GM18507 (cell line): ENCODE data around the gene WDR86.

Source experiments
- DNase-seq: peaks from one replicate; pipeline ENCODE4 v3.0.0; 2011; ENCODE audit warnings: low read depth; ENCODE audit not compliant: insufficient read length; ENCODE audit errors: extremely low spot score
- FAIRE-seq: peaks from 2 replicates; lab custom pipeline; 2011; peaks lifted over from hg19 to GRCh38; lab: Jason Lieb, UNC

Gene WDR86

DNA sequence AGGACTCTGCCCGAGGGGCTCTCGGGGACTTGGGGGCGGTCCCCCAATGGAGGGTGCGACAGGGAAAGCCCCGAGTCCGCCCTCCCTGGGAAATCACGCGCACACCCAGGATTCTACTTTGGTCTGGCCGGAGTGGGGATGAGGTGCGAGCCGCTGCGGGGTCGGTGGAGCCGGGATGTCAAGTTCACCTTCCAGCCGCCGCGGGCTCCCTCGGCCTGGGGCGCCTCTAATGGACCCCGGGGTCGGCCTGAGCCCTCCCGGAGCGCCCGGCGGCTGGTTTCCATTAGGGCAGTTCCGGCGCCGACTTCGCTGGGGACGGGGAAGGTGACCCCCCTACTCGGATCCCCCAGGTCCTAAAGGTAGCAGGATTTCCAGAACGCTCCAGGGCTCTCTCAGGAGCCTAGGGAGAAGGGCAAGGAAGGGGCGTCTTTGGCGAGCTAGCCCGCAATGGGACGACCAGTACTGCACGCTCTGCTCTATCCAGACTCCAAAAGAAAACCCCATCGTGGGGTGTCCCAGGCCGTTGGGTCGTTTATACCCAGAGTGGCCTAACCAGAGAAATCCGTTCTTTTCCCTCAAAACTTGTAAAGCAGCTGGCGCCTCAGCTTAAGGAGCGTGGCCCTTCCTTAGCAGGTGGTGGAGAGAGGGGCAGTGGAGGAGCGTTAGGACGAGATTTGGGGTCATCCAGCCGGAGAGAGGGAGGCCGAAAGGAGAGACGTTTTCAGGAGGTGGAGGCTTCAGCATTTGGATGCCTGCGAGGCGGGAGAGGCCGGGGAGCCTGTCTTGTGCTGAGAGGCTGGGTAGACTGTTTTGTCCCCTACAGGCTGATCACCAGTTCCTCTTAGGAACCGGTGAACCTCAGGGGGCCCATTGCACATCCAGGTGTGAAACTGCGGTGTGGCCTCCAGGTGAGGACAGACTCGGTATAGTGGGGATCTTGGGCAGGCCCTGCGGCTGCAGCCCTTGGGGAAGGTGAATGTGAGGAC, 860 bp upstream of the WDR86 start:
- DNase-seq (no peak), FAIRE-seq (no peak)

DNA sequence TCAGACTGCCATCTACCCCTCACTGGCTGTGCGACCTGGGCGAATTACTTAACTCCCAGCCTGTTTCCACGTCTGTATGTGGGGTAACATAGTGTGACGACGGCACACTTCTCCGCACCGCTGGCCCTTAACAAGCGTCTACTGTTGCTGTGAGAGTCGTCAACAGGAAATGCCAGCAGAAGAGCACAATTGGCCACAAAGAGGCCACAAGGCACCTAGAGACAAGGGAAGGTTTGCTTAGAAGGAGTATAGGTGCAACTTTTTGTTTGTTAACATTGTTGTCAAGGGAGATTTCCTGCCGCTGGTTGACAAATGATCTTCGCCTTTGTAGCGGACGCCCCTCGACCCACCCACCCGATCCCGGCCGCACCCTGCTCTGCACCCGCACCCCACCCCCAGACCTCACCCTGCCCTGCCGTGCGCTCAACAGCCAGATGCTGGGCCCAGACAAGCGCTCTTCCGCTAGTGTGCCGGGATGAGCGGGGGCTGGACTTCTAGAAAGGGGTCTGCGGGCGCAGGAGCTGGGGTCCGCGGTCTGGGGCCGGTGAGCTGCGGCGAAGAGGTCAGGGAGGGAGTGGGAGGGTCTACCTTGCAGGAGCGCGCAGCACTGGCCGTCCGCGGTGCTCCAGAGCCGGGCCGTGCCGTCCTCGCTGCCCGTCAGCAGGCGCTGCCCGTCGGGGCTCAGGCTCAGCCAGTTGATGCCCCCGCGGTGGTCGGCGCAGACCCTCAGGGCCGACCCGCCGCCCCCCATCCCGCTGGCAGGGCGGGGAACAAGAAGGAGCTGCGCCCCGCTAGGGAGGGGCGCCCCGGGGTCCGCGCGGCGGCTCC, 785 bp downstream of the WDR86 start:
- DNase-seq (no peak), FAIRE-seq (no peak)

DNA sequence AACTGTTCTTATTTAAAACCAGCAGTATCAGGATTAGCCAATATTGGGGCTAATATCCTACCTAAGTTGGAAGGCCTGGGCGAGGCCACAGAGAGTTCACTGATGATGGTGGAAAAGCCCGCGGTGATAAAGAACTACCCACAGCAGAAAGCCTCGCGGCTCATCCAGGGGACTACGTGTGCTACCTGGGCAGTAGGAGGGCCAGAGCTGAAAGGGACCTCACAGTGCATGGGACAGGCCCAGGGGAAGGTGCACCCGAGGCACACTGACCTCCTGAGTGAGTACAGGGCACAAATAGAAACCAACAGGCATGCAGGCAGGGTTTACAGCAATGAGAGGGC, 1.4 kb downstream of the WDR86 start:
- FAIRE-seq: no peak
- no peak for DNase-seq

DNA sequence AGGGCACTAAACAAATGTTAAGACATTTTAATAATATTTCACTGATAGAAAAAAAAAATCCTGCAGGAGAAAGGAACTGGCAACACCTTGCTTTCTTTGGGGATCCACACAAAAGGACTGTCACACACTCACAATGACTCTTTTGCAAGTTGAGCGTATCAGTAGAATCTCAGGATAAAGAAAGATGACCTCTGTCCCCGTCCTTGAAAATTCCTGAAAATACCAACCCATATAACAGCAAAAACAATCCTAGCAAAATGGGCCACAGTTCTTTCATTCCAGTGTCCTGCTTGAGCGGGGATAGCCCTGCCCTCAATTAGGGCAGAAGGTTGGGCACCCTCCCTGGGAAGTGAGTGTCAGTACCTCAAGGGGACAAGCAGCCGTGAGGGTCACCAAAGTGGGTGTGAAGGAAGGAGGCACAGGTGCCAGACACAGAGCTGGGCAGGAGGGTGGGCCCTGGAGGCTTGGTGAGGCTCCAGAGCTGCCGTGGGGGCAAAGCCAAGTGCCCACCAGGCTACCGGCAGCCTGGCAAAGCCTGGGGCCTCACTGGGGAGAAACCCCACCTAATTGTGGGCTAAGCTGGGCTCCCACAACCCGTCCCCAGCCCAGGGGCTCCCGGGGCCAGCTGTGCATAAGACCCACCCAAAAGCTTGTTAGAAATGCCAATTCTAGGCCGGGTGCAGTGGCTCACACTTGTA, 2.8 kb downstream of the WDR86 start:
- FAIRE-seq (no peak), DNase-seq (no peak)

DNA sequence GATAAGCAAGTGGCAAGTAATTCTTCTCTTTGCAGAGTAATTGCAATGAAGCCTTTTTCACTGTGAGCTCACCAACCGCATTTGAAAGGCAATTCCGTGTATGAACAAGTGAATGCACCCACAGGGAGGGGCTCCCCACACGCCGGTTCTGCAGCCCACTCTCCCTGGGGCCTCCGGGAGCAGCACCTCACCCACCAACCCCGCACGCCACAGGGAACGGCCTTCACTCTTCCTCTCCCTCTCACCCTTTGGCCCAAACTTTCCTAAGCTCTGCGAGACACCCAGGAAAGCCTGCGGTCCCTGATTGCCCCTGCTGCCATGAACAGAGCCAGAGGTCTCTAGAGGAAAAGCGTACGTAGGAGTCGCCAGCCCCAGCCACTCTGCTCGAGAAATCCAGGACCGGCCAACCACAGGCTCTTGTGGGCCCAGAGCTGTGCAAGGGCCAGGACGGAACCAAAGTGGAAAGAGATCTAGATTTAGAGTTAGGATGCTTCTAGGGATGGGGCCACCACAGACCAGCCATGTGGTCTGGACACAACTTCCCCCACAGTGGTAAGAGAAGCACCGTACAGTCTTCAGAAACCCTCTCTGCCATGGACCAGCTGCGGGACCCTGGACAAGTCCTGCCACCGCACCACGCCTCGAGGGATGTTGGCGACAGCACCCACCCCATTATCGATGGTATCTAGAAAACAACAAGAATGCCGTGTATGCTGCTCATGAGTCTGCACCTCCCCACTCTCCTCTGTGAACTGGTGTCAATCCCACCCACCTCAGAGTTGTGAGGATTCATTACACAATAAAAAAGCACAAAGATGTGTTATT, 3.6 kb downstream of the WDR86 start:
- FAIRE-seq: no peak

DNA sequence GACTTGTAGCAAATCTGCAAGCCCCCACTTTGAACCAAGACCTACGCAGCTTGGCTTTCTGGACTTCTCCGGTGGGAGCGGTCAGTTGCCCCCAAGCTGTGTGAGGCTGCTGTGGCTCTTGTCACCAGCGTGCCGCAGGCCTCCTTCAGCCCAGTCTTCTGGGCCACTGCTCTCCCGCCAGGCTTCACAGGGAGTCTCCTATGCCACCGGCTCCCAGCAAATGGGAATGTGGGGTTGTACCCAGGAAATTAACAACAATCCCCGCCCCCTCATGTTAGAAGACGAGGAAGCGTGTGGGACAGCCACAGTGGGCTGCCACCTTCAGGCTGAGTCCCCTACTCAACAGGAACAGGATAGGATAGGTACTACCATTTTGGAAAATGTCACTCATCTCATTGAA, 4.2 kb downstream of the WDR86 start:
- FAIRE-seq (no peak), DNase-seq (no peak)

More for the DNA sequence above, 3.6 kb downstream of the WDR86 start:
- no peak for DNase-seq

DNA sequence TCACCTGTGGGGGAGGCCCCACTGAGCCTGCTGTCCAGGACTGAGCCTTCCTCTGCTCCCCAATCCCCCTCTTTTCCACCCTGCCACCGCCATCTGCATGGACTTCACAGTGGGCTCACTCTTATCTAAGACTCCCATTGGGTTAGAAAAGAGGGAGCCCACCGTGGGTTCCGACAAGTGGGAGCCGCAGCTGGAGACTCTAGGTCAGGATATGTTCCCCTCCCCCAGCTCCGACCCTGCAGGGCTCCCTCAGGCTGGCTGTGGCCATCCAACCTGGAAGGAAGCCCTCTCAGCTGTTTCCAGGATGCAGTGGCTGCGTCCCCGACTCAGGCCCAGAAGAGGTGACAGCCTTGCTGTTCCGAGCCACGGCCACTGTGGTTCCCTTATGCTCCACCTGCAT, 4.8 kb downstream of the WDR86 start:
- DNase-seq (no peak), FAIRE-seq (no peak)

DNA sequence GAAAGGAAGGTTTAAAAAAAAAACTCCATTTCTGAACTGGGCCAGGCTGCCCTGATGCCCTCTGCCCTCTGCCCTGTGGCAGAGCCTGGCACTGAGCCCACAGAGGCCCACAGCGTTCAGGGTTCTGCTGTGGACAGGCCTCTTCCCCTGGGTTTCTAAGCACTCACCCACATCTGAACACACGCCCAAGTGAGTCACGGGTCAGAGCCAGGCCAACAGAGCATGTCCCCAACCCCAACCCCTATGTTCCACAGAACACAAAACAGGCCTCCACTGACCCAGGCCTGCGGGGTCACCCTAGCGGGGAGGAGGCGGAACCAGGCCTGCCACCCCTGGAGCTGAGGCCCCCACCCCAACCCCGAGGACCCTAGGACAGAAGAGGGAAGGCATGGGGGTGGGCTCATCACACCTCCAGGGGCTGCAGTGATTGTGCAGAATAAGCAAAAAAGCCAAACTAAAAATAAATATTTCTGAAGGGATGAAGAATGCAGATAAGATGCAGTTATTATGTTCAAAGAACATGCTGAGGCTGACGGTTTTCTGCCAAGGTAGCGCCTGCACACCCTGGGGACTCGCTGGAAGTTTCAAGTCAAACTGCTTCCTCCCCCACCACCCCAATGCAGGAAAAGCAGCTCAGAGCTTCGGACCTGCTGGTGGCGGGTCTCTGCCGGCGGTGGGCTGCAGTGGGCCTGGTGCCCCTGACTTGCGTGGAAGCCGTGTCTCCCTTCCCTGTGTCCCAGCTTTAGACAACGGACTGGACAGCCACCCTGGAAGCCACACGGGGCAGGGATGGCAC, 5.4 kb downstream of the WDR86 start:
- DNase-seq (no peak), FAIRE-seq (no peak)

DNA sequence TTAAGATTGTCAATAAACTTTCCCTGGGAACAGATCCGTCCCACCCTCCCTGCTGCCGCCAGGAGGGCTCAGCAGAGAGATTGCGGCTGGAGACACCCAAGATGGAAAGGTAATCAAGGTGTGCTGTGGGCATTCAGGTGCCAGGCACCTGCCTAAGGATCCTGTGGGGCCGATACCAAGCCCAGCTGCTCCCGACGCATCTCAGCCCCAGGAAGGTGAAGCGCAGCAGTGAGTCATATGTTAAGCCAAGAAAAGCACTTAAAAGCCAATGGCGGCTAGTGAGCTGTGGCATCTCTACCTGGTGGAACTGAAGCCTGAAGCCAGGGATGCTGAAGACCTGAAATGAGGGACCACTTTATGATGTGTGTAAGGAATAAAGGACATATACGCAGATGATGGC, 6.1 kb downstream of the WDR86 start:
- DNase-seq: no peak
- no peak for FAIRE-seq

DNA sequence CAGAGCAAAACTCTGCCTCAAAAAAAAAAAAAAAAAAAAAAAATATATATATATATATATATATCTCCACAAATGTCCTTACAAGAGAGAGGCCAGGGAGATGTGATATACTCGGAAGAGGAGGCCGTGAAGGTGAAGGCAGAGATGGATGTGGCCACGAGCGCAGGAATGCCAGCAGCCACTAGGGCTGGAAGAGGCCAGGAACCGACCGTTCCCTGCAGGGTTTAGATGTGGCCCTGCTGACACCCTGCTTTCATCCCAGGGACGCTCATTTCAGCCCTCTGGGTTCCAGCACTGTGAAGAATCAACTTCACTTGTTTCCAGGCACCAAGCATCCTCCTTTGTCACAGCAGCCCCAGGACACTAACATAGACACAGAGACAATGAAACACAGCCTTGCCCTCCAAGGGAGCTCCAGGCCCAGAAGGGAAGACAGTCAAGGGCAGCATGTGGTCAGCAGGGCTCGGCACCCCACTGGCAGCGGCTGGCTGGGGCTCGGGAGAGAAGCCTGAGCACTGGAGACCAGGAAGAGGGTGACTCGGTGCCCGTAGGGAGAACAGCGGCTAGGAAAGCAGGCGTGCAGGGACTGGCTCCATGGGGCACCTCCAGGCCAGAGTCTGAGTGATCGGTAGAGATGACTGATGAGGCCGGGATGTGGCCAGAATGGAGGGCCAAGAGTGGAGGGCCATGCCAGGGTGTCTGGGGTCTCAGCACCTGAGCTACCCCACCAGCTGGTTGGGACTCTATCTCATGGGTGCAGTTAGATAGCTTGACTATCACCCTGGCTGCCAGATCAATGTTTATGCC, 7.6 kb downstream of the WDR86 start:
- no peak for FAIRE-seq

DNA sequence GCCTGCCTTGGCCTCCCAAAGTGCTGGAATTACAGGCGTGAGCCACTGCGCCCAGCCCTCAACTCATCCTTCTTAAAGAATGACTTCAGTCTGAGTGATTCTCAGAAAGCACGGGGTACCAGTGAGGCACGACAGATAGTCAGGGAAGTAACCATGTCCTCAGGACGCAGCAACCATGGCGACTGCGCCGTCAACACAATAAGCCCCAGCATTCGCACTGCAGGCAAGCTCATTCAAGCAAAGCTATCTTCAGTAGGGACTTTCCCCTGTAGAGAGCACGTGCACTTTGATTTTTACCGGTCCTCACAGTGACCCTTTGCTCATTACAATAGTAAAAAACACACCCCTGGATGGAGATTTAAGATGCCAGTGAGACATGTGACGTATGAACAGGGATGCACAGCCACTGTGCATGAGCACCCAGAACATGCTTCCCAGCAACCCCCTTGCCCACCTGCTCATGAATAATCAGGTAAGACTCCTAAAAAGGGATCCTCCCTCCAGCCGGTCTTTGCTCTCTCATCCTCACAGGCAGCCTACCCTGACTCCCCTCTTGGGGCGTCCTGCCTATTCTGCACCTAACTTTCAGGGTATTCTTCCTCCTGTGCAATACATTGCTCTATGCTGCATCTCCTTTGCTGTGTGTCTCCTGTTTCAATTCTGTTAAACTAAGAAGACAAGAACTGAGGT, 9.1 kb downstream of the WDR86 start:
- no peak for FAIRE-seq
- DNase-seq: no peak

More for the DNA sequence above, 7.6 kb downstream of the WDR86 start:
- DNase-seq: no peak

DNA sequence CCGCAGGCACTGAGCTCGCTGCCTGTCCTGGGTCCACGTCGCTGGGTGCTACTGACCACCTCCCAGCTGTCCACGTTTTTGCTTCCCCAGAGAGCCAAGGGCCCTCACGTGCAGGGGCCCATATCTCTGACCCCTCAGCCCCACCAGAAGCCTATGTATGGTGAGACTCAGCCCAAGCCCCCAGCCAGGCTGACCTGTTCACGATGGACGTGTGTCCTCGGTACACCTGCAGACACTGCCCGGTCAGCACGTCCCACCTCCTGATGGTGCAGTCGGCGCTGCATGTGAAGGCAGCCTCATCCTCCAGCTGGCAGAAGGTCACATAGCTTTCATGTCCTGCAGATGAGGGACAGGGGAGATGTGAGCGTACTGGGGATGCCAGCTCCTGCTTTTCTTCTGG, 9.9 kb downstream of the WDR86 start:
- FAIRE-seq (no peak), DNase-seq (no peak)

DNA sequence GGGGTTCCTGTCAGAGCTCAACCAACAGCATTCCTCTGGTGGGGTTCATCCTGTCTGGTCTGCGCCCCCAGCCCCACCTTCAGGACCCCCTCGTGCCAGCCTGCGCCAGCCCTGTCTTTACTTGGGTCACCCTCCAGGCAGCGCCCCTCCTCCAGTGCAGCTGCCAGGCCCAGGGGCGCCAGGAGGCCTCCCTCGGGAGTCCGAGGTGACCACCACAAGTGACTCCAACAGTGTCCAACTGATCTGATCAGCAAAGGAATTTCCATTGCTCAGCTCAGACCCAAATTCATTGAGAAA, 10.6 kb downstream of the WDR86 start:
- DNase-seq: no peak
- no peak for FAIRE-seq

DNA sequence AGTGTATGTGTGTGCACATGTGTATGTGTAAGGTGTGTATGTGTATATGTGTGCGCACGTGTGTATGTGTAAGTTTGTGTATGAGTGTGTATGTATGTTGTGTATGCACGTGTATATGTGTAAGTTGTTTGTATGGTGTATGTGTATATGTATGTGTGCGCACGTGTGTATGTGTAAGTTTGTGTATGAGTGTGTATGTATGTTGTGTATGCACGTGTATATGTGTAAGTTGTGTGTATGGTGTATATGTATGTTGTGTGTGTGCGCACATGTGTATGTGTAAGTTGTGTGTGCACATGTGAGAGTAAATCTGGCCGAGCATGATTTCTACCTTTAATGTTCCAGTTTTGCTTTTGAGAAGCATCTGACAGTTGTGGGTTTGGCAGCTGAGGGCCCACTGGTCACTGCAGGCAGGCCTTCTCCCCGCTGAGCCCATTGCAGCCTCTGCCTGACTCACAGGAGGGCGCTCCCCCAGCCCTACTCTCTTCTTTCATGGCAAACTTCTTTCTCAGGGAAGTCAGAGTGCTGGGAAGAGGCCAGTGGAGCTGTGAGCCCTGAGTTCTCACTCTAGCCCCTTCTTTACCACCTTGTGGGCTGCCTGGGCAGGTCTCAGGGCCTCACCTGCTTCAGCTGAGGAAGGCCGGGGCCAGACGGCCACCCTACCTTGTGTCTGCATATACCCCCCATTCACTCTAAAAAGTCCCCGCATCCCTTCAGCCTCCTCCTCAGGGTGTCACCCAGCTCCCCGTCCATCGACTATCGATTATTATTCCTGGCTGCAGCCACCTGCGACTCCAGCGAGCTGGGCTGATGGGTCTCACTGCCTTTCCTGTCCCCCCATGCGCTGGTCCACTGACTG, 11.2 kb downstream of the WDR86 start:
- no peak for DNase-seq
- FAIRE-seq: no peak

DNA sequence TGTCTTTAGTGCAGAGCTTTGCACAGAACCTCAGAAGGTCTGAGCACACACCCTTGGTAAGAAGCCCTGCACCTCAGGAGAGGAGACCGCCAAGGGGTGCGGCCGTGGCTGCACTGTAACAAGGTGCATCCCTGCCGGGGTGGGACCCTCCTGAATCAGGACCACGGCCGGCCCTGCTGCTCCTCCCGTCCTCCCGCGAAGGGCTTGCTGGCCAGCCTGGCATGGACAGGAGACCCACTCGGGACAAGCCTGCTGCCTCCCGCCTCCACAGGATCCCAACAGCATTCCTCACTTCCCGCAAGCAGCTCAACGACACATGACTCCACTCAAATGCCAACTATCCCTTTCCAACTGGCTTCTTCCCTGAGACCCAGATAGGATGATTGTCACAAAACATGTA, 12.8 kb downstream of the WDR86 start:
- DNase-seq (no peak), FAIRE-seq (no peak)

DNA sequence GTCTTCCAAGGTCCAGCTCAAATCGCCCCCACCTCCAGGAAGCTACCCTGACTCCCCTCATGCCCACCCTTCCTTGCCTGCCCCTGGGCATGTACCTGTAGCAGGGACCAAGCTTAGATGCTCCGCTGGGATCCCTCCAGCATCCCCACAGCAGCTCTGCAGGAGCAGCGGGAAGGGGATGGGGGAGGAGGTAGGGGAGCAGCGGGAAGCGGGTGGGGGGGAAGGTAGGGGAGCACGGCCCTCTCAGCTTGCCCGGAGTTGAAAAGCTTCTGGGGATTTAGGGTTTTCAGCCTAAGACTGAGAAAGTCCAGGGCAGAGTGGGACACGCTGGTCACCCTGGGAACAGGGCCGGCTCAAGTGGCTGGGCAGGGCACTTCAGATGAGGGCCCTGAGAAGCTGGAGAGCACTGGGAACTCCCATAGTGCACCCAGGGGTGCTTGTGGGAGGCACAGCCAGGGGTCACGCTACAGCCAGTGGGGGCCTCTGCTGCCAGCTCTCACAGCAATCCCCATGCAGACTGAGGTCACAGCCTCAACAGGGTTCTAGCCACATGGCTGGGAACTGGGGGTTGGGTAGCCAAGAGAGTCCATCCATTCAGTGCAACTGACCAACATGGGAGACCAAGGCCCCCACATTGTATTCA, 13.4 kb downstream of the WDR86 start:
- DNase-seq (no peak), FAIRE-seq (no peak)
